NCI-H510A (cell line): ENCODE measurements around the gene SKI.

Experiments
- DNase-seq: peaks from one replicate; lab custom pipeline; 2025; lab: John Stamatoyannopoulos, UW

SKI gene

DNA sequence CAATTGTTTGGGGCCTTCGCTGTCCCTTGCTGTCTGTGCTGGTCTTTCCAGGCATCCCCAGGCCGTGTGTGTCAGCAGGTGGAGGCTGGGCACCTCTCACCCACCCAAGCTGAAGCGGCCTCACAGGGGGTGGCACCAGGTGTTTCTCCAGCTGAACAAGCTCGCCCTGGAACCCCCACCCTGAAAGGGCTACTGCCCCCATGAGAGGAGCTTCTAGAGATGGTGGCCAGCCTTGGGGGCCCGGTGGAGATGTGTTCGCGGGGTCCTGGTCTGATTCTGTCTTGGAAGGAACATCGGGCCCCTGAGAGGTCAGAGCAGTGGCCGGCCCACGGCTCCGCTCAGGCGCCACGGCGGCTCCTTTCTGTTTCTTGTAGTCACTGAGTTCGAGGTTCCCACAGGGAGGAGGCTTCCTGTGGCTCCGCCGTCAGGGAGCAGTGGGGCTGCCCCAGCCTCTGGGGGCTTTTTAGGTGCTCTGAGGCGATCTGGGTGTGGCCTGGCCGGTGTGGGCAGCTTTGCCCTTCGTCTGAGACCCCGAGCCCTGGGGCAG, 46.9 kb downstream of the SKI start:
- DNase-seq = no peak

DNA sequence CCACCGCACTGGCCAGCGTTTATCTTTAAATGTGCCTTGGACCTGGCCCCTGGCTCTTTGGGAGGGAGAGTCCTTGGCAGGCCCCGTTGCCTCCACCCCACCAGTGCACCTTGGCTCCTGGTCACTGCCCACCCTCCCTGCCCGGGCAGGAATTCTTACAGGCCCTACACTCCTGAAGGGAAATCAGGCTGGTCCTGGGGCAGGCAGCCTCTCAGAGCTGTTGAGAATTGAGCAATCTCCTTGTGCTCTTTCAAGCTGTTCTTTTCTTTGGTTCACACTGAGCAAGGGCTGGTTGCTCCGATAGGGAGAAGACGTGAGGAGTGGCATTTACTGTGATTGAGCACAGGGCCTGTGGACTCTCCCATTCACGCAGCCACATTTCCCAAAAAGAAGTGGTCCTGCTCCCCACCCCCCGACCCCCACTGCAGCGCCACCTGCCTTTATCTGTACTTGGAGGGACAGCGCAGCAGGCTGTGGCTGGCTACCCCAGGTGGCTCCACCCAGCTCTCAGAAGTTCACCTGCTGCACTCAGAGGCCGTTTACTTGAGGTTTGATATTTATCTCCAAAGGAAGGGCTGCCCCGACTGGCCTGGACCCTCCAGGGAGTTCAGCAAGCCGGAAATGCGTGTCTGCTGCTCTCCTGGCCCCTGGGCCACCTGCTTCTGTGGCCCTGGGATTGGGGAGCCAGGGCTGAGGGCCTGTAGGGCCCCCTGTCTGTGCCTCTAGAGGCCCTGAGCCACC, 47.8 kb downstream of the SKI start:
- DNase-seq = peak; percentile 88

DNA sequence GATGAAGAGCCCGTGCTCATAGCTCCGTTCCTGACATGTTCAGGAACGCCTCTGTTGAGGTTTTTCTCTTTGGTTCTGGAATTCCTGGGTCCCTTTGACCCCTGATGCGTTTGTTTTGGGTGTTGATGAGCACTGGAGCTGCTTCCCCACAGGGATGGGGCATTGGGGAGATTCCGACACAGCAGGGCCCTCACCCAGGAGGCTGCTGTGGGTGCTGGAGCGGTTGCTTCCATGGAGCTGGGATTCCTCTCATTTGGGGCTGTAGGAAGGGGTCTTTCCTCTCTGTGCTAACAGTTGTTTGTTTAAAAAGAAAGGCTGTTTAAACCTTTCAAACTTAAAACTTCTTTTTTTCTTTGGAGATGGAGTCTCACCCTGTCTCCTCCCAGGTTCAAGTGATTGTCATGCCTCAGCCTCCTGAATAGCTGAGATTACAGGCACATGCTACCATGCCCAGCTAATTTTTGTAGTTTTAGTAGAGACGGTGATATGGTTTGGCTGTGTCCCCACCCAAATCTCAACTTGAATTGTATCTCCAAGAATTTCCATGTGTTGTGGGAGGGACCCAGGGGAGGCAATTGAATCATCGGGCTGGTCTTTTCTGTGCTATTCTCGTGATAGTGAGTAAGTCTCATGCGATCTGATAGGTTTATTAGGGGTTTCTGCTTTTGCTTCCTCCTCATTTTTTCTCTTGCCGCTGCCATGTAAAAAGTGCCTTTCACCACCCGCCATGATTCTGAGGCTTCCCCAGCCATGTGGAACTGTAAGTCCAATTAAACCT, 48.9 kb downstream of the SKI start:
- DNase-seq = no peak

DNA sequence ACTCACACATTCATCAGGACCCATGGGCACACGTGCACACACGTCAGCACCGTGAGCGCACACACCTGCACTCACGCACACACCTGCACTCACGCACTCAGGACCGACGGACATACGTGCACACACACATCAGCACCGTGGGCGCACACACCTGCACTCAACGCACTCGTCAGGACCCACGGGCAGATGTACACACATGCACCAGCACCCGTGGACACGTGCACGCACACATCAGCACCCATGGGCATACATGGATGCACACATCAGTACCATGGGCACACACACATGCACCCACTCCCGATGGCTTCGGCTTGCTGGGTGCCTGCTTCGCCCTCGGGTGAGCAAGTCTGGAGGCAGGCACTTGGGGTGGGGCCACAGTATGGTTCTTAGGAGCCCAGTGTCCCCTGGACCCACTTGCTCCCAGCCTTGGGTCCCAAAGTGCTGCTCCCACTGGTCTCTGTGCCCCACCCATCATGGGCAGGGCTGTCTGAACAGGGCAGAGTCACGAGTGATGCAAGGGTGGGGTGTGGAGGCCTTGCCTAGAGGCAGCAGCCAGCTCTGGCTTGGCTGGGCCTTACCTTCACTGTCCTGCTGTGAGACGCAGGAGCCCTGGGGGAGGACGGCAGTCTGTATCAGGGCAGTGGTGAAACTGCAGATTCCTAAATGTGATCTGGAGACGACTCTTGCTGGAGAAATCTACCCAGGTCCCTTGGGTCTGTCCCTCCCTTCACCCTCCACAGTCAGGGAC, 49.8 kb downstream of the SKI start:
- DNase-seq = no peak

DNA sequence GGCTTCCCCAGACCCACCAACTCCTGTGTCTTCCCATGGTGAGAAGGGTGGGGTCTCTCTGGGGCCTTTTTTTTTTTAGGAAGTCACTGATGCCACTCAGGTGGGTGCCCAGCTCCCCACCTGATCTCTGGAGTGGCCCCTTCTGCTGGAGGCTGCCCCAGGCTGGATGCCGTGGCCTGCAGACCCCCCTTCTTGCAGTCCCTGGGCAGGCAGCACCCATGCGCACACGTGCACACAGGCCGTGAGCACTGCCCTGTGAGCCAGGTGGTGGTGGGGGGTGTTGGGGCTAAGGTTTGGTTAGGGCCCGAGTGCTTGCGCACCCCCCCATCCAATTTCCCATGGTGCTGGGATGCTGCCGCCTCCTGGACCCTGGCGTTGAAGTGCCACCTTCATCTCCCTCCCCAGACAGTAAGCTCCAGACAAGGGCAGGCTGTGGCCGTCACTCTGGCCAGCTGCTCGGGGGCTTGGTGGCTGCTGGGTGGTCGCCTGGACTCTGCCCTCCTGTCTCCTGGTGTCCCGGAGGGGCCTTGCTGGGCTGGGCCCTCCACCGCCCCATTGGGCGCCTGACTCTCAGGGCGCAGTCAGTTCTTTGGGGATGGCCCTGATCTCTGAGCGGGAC, 50.6 kb downstream of the SKI start:
- no peak for DNase-seq

DNA sequence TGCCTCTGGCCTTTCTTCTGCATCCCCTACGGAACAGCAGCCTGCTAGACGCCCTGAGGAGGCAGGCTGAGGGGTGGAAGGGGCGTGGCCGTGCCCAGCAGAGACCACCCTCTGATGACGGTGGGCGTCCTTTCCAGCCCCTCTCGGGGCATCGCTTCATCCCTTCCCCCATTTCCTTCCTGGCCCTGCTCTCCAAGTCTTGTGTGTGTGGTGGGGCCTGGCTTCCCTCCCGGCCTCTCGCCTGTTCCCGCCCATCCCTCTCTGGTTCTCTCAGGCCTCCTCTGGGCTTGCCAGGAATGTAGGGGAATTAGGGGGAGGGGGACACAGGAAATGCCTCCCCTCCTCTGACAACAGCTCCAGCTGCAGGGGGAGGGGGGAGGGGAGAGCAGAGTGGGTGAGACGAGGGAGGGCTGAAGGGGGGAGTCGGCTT, 51.1 kb downstream of the SKI start:
- no peak for DNase-seq

DNA sequence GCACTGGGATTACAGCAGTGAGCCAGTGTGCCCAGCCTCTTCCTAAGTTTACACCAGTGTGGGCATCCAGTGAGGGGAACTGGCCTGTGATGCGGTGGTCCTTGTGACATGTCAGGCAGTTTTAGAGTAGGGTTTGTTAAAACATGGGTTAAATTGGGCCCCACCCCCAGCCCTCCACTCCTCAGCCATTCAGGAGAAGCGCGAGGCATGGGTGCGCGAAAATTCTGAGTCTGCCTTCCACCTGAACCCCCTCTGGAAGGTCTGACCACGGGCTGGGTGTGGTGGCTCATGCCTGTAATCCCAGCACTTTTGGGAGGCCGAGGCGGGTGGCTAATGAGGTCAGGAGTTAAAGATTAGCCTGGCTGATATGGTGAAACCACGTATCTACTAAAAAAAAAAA, 51.7 kb downstream of the SKI start:
- no peak for DNase-seq

DNA sequence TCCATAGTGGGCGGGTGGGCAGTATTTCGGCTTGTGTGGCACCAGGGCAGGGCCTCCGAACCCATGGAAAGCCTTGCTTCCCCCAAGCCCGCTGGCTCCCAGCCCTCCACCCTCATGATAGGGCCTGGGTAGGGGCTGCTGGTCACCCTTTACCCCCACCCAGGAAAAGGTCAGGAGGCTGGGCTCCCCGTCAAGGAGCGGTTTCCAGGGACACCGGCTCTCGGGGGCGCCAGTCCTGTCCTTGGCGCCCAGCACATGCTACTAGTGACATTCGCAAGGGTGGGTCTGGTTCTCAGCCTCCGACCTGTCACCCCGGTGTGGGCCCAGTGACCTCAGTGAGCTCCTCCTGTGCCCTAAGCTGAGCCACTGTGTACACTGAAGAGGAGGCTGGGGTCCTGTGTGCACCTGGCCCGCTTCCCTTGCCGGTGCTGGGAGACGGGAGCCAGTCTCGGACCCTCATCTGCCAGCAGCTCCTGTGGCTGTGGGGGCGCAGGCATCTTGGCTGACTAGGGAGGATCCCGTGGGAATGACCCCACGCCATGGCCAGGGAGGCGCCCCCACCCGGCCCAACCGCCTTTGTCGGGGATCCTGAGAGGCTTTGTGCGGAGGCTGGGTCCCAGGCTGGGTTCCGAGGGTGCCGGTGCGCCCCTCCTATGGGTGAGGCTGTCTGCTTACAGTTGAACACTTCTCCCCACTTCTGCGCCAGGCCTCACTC, 54.6 kb downstream of the SKI start:
- no peak for DNase-seq

DNA sequence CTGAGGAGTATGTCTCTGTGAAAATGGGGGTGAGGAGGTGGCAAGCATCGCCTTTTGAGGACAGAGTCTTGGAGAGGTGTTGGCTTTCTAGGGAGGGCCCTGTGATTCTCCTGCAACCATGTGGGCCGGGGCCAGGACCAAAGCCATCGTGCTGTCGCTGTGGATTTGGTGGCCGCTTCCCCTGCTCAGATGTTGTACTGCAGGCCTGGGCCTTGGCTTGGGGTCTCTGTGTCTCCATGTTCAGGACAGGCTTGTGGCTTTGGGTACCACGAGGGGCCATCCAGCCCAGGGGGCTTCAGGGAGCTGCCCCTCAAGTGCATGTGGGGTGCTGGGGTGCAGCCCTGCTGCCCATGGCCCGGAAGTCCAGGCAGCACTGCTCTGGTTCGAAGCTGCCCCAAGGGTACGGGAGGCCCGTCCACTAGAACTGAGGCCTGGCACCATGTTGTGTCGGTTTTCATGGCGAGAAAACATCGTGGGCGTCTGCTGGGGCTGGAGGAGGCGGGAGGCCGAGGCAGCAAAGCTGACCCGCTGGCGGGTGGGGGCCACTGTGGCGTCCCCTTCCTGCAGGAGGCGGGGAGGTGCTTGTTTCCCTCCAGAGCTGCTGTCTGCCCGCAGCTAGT, 55.4 kb downstream of the SKI start:
- no peak for DNase-seq

DNA sequence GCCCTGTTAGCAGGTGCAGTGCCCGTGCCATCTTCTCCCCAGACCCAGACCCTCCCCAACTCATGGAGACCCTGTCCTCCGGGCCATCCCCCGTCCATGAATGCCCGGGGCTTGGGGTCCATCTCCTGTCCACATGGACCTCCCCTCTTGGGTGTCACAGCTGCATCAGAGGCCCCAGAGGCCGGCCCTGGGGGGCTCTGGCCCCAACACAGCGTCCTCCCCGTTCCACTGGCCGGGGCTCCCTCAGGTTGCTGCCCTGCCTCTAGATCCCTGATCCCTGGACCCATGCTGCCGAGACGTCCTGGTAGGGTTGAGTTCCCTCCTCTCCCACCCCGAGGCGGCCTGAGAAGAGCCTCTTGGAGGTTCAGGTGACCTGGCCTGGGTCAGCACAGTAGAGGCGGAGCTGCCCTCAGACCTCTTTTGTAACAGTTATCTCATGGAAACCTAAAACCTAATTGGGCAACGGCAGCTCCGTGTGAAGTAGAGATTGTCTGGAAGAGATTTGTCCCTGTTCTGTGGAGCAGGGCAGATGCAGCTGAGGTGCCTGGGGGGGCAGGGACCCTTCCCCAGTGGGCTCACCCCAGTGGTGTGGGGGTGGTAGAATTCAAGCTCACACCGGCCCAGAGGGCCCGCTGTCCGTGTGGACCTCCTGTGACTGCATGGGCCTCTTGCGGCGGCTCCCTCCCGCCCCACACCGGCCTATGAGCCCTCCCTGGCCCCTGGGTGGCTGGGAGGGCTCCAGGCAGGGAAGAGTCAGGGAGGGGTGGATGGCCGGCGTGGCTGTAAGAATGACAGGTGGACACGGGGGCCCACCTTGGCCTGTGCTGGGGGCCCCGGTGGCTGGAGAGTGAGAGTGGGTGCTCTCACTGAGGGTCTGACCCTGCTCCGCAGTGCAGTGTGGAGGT, 56.1 kb downstream of the SKI start:
- no peak for DNase-seq

DNA sequence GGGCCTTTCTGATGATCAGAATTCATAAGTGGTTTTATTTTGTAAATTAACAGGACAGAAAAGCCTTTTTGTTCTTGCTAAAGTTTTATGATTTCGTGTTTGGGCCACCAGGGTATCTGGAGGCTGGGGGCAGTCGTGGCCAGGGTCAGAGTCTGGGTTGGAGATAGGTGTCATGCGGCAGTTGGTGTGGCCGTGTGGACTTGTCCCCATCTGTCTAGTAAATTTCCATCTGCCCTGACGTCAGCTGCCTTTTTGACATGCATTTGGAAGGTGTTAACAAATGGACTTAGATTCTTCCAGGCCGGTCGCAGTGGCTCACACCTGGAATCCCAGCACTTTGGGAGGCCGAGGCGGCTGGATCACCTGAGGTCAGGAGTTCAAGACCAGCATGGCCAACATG, 56.8 kb downstream of the SKI start:
- DNase-seq = no peak

DNA sequence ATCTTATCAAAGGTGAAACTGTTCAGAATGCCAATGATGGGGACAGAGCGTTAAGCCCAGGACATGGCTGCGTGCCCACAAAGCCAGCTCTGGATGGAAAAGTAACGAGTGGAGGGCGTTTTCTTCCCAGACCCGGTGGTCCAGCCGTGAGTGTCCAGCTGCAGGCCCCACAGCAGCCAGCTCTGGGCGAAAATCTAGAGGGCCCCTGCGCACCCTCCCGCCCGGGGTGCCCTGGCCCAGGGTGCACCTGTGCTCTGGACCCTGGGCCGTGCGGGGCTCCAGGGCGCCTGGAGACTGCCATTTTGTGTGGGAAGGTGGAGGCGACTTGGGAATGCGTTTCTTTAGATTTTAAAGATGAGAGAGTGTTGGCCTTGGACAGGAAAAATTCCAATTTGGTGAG, 58.8 kb downstream of the SKI start:
- DNase-seq = no peak

DNA sequence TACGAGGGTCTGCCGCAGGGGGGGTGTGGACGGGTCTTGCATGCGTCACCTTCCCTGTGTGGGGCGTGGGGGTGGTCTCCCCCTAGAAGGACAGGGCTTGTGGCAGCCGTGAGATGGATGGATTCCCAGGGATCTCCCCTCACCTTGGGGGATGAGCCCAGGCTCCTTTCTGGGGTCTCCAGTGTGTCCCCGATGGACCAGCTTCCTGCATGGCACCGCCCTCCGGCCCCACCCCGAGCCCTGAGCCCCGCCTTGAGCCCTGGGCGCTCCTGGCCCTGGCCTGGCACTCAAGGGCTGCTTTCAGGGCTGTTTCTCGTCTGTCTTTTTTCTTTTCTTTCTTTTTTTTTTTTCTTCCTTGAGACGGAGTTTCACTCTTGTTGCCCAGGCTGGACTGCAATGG, 59.5 kb downstream of the SKI start:
- DNase-seq = no peak

DNA sequence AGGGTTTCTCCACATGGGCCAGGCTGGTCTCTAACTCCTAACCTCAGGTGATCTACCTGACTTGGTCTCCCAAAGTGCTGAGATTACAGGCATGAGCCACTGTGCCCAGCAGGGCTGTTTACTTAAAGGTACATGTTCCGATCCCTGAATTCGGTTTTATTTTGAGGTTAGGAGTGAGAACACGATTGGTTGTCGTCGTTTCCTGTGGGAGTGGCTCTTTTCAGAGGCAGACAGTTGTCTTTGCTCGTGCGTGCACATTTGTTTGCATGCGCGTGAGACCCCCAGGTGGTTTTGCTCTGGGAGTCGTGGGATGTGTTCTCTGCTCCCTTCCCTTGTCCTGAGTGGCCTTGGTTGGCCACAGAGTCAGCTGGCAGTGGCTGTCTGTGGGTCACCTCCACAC, 60.2 kb downstream of the SKI start:
- no peak for DNase-seq

DNA sequence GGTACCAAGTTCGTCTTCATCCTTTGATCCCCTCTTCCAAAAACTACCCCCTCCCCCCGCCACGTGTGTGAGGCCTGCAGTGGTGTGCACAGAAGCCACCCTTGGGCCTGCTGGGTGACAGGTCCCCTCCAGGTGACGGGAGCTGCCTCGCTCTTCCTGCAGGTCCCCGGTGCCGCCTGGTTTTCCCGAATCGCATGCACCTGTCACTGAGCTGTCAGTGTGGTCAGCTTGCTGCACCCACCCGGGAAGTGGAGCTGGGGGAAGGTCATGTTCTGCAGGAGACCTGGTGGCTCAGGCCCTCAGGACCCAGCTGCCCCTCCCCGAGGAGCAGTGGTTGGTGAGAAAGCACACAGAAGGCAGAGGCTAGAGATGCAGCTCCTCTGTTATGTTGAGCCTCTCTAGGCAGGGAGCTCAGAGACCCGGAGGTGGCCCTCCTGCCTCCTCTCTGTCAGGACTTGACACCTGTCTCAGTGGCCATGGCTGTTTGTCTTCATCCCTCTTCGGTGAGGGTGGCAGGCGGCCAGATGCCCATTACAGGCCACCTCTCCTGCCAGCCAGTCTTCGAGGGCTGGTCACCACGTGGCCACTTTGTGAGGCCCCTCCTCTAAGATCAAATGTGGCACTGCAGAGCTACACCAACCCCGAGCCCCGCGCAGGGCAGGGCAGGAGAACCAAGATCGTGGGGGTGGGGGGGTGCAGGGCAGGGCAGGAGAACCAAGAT, 60.9 kb downstream of the SKI start:
- no peak for DNase-seq

DNA sequence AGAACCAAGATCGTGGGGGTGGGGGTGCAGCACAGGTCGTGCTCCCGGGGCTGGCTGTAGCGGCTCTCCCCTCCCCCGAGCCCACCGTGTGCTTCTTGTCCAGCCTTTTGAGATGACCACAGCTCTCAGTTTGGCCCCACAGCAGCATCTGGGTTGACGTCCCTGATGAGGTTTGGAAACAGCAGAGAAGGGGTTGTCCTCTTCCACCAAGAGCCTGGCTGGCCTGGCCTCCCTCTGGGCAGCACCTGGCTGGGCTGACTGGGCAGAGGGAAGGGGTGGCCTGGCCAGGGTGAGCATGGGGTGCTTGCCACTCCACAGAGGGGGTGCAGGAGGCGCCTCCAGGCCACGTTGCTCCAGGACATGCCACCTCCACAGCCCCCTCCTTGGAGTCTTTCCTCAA, 61.5 kb downstream of the SKI start:
- DNase-seq = no peak

DNA sequence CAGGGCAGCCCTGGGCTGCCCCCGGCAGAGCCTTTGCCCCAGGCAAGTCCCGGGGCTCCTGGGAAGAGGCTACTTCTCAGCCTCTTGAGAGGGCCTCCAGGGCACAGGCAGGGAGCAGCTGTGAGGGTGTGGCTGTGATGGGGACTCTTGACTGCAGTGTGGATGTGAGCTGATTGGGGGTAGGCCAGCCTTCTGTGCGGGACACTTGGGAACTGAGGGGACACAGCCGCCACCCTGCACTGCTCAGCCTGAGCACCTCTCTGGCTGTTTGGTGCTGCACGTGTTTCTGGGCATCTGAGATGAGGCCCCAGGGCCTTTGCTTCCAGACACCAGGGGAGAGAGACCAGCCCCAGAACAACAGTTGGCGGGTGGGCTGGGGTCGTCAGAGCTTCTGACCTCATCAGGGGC, 62.1 kb downstream of the SKI start:
- no peak for DNase-seq

DNA sequence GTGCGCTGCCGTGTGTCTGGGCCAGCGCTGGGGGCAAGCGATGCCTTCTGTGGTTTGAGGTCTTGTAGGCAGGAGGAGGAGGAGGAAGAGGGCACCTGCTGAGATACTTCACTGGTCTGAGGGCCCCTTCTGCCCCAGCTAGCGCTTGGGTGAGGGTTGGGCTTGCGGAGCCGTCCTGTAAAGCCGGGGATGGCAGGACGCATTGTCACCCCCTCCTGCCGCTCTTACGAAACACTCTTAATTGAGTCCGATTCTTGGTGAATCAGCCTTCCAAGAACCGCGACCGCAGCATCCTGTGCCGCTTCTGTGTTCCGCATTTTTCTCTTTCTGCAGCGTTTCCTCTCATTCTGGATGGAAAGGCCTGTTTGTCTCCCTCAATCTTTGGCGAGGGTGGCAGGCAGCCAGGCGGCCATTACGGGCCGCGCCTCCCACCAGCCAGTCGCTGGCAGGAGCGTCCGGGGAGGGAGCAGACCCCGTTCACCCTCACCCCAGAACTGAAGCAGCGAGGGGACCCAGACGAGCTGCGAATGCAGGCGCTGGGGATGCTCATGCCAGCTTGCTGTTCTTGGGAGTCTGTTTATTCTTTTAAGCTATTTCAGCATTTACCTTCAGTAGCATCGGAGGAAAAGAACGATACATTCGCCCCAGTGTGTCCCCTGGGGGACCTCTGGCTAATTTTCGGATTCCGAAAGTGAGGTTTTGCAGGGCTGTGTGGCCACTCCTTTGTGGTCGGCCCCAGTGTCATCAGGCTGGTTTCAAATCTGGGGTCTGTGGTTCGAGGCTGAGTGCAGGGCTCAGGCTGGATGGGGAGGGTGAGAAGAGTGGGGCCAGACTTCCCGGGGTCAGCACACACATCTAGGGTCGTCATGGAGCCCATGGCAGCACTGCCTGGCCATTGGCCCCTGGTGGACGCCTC, 62.7 kb downstream of the SKI start:
- no peak for DNase-seq
